ENCODE measurements around the gene LENG8.
A peak's percentile ranks its signal among the peaks of the same experiment; 100 is the strongest.
"Not testable (repeated sequence)": the region's sequence is repeated elsewhere in the genome, so short reads cannot be mapped to it uniquely, and the experiment has no call there.

Gene LENG8

DNA sequence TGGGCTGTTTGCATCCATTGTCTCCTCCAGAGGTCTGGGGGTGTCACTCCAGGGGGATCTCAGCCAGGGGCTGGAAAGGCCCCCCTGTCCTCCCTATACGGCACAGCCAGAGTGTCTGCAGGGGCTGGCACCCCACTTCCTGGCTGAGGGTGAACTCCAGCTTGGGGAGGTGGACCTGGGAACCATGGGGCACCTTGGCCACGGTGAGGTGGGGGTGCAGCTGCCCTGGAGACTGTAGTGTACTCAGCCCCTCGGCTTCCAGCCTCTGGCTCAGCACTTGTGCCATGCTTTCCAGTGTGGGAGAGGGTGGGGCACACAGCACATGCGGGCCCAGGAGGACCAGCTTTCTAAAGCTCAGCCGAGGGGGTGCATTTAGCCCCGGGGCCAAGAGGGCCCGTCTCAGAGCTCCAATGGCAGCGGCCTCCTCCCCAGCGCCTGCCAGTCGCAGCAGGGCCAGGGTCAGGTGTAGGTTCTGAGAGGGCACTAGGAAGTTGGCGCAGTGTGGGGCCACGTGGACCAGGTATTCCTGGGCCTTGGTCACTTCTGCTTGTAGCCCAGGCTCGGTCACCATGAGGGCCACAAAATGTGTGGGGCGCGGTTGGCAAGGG, 13.2 kb downstream of the LENG8 start:
- DNase-seq, result no peak

DNA sequence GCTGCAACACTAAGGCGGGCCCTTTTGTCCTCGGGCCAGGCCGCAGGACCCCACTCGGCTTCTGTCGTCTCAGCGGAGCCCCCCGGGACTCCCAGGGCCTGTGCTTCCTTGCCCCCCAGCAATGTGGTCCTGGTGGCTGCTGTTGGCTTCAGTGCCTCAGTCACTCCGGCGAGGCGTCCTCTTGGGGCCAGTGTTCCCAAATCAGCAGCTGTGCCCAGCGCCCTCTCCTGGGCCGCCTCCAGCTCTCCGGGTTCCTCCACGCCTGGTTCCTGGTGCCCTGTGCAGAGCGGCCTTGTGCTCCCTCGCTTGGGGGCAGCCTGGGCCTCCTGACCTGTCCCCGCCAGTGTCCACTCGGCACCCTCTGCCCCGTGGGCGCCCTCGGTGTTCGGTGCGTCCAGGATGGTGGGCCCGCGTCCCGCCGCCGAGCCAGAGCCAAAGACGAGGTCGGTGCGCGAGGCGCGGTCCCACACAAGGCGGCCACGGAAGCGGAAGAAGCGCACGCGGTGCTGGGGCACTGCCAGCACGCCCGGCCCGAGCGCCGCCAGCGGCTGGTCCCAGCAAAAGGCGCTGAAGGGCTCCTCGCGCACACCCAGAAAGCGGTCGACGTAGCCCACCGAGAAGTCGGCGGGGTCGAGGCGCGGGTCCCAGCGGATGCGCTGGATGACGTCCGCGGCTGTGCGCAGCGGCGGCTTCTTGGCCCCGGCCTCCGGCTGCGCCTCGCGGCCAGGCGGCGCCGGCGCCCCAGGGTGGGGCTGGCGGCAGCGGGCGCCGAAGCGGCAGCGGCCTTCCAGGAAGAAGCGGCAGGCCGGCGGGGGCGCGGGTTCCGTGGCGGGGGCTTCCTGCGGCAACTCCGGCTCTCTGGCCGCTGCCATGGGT, 13.9 kb downstream of the LENG8 start:
- DNase-seq, result no peak

DNA sequence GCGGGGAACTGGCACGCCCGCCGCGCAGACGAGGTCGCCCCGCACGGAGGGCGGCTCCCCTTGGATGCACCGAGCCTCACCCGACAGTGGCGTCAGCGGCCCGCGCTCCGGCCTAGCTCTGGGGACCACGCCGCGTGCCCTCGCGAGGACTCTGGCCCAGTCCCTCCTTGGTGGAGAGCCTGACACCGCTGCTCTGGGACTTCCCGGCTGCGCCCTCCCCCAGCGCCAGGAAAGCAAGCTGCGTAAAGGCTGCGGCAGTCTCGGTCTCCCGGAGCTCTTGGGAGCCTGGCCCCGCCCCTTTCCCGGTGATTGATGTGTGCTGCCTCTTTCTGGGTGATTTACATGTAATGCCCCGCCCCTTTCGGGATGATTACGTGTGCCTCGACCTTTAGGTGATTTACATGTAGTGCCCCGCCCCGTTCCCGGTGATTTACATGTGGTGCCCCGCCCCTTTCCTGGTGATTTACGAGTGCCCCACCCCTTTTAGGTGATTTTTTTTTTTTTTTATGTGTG, 14.6 kb downstream of the LENG8 start, which contains the start of gene LENG9:
Gene LENG9 (minus strand): TSS at position 248 of the 513 bp plus-strand sequence. CDS start 252 bp downstream, outside the sequence.
- DNase-seq, result peak; percentile 98

DNA sequence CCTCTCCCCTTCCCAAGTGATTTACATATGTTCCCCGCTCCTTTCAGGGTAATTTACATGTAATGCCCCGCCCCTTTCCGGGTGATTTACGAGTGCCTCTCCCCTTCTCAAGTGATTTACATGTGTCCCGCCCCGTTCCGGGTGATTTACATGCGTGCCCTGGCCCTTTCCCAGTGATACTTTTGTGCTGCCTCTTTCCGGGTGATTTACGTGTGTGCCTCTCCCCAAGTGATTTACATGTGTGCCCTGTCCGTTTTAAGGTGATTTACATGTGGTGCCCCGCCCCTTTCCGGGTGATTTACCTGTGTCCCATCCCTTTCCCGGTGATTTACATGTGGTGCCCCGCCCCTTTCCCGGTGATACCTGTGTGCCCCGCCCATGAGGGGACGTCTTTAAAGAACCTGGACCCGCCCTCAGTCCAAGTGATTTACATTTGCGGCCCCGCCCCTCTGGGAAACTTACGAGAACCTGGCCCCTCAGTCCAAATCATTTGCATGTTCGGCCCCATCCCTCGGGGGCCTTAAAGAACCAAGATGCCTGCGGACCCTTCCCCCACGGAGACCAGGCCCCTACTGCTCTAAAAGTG, 15.1 kb downstream of the LENG8 start:
- peak; percentile 98 for DNase-seq

DNA sequence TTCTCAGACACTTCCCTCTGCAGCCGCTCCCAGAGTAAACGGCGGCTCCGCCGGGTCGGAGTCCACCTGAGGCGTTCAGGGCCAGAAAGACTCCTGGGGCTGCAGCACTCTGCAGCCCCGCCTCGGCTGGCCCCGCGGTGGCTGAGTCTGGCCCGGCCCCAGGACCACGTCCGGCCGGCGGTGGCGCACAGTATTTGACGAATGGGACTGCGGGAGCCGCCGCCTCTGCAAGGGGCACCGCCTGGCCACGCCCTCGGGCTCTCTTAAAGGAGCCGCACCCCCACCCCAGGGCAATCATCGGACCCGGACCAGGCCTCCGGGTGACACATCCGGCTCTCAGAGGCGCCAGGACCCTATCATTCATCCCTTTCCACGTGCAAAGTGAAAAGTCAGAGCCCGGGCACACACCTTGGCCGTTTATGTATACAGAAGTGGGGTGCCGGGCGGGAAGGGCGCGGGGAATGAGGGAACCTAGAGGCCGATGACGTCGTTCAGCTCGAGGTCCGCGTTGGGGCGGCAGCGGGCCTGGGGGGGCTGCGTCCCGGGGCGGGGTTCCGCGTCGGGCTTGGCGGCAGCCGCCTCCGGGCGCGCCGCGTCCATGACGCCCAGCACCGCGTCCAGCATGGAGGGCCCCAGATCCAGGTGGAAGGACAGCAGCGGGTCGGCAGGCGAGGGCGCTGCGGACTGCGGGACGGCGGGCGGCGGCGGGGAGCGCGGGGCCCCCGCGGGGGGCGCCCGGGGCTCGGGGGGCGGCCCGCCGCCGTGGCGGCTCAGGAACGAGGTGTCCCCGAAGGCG, 15.8 kb downstream of the LENG8 start:
- peak; percentile 77 for DNase-seq

DNA sequence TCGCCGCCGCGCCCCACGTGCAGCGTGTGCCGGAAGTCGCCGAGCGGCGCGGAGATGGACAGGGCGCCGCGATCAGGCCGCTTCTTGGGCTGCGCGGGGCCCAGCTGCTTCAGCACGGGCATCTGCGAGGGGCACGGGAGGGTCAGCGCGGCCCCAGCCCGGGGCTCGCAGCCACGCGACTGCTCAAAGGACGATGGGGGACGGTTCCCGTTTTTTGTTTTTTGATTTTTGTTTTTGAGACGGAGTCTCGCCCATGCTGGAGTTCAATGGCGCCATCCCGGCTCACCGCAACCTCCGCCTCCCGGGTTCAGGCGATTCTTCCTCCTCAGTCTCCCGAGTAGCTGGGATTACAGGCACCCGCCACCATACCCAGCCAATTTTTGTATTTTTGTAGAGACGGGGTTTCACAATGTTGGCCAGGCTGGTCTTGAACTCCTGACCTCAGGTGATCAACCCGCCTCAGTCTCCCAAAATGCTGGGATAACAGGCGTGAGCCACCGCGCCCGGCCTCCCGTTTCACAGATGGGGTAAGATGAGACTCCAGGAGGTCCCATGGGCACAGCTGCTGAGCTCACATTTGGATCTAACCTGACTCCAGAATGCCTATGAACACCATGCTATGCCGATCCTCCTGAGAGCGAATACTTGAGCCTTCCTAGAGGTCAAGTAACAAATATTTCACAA, 16.6 kb downstream of the LENG8 start:
- no peak for DNase-seq

DNA sequence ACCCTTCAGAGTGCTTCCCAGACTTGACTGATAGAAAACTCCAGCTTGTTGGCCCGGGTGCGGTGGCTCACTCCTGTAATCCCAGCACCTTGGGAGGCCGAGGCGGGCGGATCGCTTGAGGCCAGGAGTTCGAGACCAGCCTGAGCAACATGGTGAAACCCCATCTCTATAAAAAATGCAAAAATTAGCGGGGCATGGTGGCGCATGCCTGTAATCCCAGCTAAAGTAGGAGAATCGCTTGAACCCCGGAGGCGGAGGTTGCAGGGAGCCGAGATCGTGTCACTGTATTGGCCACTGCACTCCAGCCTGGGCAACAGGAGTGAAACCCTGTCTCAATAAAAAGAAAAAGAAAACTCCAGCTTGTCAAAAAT, 17.1 kb downstream of the LENG8 start:
- DNase-seq, result not testable (repeated sequence)

DNA sequence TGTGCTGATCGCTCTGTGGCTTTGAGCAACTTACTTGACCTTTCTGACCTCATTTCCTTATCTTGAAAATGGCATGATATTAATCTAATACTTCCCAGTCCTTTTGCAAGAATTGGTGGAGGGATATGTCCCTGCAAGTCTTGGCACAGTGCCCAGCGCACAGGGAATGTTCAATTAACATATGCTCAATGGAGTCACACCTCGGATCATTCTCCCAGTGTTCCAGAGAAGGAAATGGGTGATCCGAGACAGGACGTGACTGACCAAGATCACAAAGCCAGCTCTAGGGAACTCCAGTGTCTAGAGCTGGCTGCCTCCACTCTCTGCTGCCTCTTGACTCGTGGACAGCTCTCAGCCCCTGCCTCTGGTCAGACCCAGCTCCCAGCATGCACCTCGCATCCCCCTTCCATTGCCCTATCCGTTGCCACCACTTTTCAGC, 20.5 kb downstream of the LENG8 start:
- no peak for DNase-seq

DNA sequence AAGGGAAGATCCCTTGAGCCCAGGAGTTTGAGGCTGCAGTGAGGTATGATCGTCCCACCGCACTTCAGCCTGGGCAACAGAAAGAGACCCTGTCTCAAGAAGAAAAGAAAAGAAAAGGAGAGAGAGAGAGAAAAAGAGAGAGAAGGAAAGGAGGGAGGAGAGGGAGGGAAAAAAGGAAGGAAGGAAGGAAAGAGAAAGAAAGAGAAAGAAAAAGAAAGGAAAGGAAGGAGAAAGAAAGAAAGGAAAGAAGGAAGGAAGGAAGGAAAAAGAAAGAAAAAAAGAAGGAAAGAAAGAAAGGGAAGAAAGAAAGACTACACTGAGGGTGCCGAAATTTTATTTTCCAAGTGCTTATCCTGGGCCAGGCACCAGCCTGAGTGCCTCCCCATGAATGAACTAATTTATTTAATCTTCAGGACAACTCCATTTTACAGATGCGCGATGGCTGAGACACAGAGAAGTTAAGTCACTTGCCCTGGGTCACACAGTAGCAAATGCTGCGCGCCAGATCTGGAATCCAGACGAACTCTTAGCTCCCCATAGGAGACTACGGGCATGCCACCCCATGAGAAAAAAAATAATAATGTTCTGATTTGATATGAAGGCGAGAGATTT, 21.4 kb downstream of the LENG8 start:
- DNase-seq, result no peak

DNA sequence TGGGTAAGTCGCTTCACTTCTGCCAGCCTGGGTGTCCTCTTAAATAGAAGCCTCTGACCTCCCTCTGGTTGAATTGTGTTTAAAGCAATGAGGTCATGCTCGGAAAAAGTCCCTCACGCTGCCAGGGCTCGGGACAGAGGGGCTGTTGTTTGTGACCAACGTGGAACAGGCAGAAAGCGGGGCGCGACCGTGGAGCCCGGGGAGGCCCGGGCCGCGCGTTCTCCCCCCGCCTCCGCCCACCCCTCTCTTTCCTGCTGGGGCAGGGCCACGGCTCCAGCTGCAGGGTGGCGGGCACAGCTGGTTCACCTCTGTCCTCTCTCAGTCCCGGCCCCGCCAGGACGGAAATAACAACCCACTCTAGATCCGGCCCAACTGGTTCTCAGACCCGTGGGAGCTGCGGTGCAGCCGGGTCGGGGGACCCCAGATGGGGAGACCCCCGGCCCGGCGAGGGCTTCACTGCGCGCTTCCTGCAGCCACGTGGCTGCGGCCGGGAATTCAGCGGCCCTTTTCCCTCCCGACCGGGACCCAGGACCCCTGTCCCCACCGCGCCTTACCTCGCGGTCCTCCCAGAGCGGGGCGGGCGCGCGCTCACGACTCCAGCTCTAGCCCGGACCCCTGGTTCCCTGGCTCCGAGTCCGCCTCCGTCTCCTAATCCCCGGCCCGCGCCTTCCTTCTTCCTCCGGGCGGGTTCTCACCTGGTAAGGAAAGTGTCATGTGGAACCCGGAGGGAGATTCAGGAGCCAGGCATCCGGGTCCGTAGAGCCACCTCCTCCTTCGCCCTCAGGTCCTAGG, 22.2 kb downstream of the LENG8 start:
- no peak for DNase-seq

DNA sequence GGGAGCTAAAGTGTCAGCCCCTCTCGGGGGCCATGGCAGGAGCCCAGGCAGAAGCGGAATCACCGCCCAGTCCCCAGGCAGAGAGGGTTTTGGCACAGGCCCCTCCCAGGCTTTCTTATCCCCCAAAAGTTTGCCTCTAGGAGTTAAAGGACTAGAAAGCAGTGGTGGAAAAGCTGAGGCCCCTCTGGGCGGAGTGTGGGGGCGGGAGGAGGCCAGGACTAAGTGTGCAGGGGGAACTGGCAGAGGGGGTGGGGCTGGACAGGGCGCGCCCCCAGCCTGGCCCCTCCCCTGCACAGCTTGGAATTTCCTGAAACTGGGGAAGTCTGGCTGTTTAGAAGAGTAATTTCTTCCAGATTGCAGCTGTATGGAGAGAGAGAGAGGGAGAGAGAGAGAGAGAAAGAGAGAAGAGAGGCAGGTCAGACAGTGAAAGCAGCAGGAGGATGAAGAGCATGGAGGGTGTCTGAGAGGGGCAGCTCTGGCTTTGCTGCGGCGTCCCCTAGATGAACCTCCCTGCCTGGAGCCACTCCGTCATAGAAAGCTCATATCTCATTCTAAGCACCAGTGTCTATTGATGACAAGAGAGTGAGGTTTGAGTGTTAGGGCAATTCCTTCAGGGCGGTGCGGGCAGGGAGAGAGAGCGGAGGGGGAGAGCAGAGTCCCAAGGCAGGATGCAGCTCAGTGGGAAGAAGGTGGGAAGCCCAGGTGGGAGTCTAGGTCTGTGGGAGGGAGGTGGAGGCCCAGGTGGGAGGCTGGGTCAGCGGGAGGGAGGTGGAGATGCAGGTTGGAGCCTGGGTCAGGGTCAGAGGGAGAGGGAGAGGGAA, 24.3 kb downstream of the LENG8 start, which contains the start of gene CDC42EP5:
Gene CDC42EP5 (minus strand): TSS at position 226 of the 821 bp plus-strand sequence. CDS start 7,749 bp downstream, outside the sequence.
- no peak for DNase-seq

DNA sequence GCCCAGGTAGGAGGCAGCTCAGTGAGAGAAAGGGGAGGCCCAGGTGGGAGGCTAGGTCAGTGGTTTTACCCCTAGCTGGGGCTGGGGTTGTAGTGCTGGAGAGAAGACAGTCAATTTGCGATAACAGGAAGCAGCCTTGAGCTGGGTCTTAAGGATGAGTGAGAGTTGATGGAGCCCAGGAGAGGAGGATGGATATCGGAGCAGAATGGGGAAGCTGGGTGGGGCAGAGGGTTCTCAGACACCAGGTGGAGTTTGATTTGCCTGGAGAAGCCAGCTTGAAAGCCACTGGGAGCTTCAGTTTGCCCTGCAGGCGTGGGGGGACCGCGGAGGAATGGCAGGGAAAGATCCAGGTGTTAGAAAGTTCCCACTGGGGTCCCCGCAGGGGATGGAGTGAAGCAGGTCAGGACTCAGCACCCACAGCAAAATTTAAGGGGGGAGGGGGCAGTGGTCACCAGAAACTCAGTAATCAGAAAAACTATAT, 24.9 kb downstream of the LENG8 start:
- no peak for DNase-seq

DNA sequence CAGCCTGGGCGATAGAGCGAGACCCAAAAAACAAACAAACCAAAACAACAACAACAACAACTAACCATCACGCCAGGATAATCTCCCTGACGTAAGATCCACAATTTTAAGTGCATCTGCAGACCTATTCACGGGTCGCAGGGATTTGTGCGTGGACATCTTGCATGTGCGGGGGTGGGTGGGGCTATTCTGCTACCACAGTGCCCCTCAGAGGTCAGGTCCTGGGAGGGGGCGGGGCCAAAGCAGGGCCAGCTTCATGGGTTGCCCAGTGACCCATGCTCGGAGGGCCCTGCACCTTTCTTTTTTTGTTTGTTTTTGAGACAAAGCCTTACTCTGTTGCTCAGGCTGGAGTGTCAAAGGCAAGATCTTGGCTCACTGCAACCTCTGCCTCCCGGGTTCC, 26.7 kb downstream of the LENG8 start:
- no peak for DNase-seq

DNA sequence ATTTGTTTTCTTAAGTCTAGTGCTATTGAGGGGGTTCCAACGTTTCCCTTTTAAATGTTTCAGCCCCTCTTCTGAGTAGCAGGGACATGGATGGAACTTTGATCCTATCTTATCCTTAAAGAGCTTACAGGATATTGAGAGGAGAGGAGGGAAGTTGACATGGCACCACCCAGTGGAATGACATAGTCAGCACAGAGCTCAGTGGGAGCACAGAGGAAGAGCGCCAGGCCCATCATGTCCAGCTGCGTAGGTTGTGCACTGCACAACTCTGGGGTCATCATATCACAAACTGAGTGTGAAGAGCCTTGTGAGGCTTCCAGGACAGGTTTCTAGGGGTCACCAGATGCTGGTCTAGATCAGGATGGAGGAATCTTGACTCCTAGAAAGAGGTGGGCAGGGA, 28.7 kb downstream of the LENG8 start:
- no peak for DNase-seq

DNA sequence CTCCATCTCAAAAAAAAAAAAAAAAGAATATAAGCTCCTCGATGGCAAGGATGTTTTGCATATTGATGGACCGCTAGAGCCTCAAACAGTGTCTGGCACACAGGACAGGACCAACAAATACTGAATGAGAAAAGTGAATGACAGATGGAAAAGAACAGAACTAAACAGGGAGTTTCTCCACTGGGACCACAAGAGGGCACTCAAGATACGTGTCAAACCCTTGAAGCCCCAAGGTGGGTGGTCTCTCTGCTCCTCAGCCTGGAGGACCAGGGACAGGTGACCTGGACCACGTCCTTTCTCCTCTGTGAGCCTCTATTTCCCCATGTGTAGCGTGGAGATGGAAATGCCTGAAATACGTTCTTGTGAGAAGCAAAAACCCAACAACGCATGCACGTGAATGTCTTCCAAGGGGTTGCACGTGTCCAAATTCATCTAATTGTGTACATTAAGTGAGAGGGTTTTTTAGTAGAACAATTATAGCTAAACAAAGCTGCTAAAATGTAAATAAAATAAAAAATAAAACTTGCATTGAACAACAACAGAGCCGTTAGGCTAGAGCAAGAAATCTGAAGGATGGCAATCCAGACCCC, 29.8 kb downstream of the LENG8 start:
- DNase-seq, result peak; percentile 46

DNA sequence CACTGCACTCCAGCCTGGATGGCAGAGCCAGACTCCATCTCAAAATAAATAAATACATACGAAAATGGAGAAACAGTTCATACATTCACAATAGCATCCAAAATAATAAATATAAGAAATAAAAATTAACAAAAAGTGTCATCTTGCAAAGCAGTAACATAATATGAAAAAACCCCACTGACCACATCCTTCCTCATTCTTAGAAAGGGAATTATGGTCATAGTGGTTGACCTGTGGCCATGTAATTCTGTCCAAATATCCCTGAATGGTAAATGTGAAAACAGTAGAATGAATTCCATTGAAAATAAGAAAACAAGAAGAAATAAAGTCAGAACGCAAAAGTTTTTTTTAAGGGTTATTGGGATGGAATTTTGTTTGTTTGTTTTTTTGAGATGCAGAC, 31.1 kb downstream of the LENG8 start:
- DNase-seq, result no peak

DNA sequence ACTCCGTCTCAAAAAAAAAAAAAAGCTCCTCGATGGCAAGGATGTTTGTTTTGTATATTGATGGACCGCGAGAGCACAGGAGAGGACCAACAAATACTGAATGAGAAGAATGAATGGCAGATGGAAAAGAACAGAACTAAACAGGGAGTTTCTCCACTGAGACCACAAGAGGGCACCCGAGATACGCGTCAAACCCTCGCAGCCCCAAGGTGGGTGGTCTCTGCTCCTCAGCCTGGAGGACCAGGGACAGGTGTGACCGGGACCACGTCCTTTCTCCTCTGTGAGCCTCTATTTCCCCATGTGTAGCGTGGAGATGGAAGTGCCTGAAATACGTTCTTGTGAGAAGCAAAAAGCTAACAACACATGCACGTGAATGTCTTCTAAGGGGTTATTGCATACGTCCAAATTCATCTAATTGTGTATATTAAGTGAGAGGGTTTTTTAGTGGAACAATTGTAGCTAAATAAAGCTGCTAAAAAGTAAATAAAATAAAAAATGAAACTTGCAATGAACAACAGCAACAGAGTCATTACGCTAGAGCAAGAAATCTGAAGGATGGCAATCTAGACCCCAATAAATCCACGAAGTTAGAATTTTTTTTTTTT, 32.4 kb downstream of the LENG8 start:
- peak; percentile 38 for DNase-seq

DNA sequence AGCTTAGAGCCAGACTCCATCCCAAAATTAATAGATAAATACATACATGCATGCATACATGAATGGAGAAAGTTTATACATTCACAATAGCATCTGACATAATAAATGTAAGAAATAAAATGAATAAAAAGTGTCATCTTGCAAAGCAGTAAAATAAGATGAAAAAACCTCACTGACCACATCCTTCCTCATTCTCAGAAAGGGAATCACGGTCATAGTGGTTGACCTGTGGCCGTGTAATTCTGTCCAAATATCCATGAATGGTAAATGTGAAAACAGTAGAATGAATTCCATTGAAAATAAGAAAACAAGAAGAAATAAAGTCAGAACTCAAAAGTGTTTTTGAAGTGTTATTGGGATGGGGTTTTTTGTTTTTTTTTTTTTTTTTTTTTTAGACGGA, 33.9 kb downstream of the LENG8 start:
- DNase-seq, result no peak

DNA sequence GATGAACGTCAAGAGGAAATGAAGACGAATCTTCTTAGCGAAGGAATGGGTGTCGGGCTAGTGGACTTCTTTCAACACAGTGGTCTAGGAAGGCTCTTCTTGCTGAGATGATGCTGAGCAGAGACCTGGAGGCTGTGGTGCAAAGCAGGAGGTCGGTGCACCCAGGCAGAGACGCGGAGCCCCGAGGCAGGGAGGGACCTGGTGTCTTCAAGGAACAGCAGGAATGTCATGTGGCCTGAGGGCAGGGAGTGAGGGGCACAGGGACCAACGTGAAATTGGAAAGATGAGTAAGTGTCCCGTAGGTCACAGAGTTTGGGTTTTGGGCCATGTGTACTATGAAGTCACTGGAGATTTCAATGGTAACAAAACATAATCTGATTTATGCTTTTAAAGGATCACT, 35.5 kb downstream of the LENG8 start:
- no peak for DNase-seq
